LNCAP (cell line): ENCODE data around the gene CCDC171.

Experiments used
- TF ChIP-seq, protein P1 (sequence below): fragments of 450-650 bp; IDR thresholded peaks from 2 replicates; pipeline ENCODE4 v1.5.1; 2017; ENCODE audit warnings: mild to moderate bottlenecking

The CCDC171 gene

DNA sequence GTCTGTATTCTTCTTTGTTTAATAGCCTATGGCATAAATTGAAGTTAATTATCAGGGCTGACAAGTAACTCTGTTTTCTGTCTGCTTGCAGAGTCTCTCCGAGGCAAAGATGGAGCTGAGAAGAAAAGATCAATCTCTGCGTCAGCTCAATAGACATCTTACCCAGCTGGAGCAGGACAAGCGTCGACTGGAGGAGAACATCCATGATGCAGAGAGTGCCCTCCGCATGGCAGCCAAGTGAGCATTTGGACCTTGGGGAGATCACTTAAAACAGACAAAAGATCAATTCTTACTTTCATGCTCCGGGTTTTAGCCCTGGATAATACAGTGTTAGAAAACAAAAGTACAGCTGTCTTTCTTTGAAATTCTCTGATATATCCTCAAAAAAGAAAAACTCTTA, 293.8 kb downstream of the CCDC171 start:
- TF ChIP-seq, protein P1, sequence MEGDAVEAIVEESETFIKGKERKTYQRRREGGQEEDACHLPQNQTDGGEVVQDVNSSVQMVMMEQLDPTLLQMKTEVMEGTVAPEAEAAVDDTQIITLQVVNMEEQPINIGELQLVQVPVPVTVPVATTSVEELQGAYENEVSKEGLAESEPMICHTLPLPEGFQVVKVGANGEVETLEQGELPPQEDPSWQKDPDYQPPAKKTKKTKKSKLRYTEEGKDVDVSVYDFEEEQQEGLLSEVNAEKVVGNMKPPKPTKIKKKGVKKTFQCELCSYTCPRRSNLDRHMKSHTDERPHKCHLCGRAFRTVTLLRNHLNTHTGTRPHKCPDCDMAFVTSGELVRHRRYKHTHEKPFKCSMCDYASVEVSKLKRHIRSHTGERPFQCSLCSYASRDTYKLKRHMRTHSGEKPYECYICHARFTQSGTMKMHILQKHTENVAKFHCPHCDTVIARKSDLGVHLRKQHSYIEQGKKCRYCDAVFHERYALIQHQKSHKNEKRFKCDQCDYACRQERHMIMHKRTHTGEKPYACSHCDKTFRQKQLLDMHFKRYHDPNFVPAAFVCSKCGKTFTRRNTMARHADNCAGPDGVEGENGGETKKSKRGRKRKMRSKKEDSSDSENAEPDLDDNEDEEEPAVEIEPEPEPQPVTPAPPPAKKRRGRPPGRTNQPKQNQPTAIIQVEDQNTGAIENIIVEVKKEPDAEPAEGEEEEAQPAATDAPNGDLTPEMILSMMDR = no peak

DNA sequence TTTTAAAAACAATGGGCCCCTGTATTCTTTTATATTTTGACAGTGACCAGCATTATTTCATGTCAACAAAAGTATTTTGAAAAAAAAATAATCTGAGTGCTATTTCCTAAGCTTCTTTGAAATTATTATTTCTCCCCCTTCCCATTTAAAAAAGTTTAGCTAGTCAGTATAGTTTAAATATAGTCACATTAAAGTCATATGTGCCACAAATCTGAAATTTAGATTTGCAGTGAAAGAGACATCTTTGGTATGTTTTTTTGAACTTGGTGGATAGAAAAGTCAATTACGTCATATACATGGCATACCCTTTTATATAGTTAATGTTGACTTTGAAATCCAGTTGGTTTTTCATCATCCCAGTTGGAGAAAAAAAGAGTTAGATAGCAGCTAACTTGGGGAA, 297.0 kb downstream of the CCDC171 start:
- TF ChIP-seq, protein P1 = no peak

DNA sequence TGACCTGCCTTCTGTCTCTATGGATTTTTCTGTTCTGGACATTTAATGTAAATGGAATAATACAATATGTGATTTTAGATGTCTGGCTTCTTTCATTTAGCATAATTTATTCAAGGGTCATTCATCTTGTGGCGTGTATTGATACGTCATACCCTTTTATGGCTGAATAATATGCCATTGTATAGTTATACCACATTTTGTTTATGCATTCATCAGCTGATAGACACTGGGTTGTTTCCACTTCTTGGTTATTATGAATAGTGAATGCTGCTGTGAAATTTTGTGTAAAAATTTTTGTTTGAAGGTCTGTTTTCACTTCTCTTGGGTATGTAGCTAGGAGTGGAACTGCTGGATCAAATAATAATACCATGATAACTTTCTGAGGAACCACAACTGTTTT, 298.9 kb downstream of the CCDC171 start:
- TF ChIP-seq, protein P1 = no peak

DNA sequence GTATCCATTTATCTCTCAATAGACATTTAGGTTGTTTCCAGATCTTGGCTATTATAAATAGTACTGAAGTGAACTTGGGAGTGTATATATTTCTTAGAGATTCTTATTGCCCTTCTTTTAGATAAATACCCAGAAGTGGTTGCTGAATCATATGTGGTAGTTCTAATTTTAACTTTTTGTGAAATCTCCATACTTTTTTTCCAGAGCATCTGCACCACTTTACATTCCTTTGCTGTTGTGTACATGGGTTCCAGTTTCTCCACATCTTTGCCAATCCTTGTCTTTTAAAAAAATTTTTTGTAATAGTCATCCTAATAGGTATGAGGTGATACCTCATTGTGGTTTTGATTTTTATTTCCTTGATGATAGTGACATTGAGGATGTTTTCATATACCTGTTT, 303.7 kb downstream of the CCDC171 start:
- TF ChIP-seq, protein P1 = no peak

DNA sequence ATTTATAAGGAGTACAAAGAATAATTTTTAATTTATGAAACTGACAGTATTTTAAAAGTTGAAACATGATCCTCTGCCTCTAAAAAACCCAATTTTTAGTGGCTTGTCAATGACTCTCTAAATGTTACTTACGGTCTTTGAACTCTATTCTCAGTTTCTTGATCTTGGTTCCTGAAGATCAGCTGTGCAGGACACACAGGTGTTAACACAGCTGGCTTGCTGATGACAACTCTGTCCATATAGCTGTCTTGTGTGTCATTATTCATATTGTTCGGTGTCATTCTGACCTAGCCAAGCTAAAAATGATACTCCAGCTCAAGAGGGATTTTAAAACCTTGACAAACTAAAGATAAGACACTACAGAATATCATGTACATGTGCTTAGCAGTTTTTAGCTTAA, 314.5 kb downstream of the CCDC171 start:
- TF ChIP-seq, protein P1 = no peak

DNA sequence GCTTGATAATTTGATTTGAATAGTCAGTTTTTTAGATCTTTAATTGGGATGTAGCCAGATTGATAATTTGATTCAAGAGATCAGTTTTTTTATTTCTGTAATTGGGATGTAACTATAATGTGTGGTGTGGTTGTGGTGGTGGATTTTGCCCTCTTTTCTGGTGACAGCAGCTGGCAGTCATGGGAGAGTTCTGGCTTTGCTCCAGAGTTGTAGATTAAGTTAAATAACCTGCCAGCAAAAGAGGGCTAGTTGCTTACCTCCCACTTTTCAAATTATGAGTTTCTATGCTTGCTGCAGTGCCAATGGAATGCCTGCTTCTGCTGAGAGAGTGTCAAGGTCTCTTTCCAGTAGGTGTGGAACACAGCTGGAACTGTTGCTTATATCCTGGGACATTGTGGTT, 315.1 kb downstream of the CCDC171 start:
- TF ChIP-seq, protein P1 = no peak

DNA sequence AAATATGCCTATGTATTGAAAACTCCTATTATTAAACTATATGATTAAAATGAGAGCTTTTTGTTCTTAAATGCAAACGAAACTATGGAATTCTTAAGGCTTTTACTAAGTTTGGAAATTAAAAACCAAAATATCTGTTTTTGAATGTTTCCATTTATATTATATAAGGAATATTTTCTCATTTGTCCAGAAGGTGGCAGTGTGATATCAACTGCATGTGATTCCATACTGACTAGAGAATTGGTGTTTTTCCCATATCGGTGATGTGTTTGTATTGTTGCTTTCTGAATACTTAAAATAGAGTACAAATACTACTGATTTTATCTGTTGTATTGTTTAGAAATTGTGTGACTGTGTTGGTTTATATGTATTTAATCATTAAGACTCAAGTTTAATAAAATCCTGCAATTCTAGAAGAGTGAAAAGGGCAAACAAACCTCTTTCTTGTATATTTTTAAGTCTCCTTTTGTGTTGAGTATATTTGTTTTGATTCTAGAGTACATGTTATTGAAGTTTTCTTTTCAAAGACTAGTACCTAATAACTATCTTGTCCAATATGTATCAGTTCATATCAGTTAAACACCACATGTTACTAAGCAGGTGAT, 320.8 kb downstream of the CCDC171 start:
- TF ChIP-seq, protein P1 = peak; percentile 78

DNA sequence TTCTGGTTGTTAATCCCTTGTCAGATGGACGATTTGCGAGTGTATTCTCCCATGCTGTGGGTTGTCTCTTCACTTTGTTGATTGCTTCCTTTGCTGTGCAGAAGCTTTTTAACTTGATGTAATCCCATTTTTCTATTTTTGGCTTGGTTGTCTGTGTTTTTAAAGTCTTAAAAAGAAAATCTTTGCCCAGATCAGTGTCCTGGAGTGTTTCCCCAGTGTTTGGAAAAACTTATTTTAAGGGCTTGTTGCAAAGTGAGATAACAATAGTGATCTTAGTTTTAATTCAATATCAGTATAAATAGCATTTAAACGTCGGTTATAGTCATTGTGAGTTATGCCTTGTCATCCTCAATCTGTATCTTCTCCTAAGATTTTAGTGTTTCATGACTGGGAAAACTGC, 329.5 kb downstream of the CCDC171 start:
- TF ChIP-seq, protein P1 = no peak
